ENCODE data around the gene RTN4RL1.

RTN4RL1 gene

DNA sequence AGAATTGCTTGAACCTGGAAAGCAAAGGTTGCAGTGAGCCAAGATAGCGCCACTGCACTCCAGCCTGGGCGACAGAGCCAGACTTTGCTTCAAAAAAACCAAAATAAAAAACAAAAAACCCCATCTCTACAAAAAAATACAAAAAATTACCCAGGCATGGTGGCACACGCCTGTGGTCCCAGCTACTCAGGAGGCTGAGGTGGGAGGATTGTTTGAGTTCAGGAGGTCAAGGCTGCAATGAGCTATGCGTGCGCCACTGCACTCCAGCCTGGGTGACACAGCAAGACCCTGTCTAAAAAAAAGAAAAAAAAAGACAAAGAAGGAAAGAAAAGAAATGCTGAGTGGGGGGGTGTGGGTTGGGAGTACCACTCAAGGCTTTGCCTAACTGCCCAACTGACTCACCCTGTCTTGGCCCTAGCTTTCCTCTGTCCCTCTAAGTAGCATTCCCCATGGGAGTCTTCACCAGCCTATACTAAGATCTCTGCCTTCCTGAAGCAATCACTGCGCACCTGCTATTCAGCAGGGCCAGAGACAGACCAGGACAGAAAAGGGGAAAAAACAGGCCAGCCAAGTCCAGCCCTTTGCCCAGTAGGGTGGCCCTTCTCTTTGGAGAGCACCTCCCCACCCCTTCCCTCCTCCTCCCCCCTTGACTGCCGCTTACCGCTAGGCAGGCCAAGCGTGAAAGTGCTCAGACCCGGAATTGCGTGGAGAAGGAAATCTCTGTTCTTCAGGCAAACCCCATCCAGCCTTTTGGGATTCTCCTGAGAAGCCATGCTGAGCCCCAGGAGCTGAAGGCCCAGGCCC lies 45.8 kb downstream of the RTN4RL1 start:
- peak in 1 of 51 donors; percentile 8 for DNase-seq

DNA sequence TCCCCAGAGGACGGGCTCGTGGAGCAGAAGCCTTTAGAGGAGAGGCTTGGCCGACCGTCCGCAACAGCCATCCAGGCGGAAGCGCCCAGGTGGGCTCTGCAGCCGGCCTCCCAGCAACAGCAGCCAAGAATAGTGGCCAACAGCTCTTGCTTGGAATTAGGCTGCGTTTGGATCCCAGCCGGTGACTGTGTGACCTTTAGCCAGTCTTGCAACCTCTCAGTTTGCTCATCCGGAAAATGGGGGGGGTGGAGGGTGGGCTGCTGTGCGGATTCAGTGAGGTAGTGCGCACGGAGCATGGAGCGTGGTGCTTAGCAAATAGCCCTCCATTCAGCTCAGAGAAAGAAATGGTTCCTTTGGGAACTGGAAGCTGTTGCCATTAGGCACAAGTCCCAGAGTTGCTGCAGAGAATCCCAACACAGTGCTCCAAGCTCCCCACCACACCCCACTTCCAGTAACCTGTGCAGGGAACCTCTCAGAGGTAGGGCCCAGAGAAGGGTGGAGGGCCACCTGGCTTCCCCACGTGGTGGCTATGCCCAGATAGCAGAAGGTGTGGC lies 46.7 kb downstream of the RTN4RL1 start:
- DNase-seq = no peak

- peak in 23 of 51 donors; percentile 7 to 69 (median 30) for DNase-seq
These were observed 47.3 kb downstream of the RTN4RL1 start for GRCh38 chr17:1977583-1978395.

- DNase-seq = no peak
These were observed 48.5 kb downstream of the RTN4RL1 start for GRCh38 chr17:1976683-1977064.

- DNase-seq = no peak
These were observed 49.0 kb downstream of the RTN4RL1 start for GRCh38 chr17:1976000-1976682.

GRCh38 chr17:1975573-1975972 lies 49.6 kb downstream of the RTN4RL1 start:
- no peak for DNase-seq

- DNase-seq = no peak
These were observed 52.5 kb downstream of the RTN4RL1 start for GRCh38 chr17:1972487-1973160.

GRCh38 chr17:1970843-1971384 lies 54.2 kb downstream of the RTN4RL1 start:
- no peak for DNase-seq

GRCh38 chr17:1969712-1970111 lies 55.4 kb downstream of the RTN4RL1 start:
- no peak for DNase-seq

- DNase-seq = no peak
These were observed 57.9 kb downstream of the RTN4RL1 start for GRCh38 chr17:1967213-1967612.

DNA sequence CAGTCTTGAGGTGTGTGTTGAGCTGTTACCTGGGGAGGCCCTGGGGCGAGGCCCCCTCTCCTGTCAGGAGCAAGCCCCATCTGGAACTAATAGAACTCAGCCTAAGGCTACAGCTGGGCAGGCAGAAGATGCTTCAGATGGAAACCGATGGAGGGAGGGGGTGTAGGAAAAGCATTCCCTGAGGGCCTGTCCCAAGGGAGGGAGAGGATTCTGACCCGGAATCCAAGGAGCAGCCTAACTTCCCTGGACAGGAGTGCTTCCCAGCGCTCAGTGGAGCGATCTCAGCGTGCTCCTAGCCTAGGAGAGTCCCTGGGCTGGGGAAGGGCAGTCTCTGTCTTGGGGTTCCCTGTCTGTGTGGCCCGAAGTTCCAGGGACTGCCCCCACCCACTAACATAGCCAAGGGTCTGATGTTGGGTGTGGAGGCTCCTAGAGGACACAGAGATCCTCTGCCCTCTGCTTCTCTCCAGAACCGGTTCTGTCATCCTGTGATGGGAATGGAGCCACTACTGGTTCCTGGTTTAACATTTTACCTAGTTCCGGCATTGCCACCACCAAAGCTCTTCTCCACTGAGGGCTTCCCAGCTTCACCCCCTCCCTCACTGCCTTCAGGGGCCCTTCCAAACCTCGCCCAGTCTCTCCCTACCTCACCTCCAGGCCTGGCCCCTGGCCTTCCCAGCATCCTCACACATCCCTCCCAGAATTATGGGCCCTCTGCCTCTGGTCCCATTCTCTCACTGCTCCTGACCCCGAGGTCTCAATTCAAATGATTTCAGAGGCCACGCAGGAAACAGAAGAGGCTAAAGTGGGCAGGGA lies 58.7 kb downstream of the RTN4RL1 start:
- DNase-seq = no peak

GRCh38 chr17:1965556-1966273 lies 59.4 kb downstream of the RTN4RL1 start:
- no peak for DNase-seq

- DNase-seq = no peak
These were observed 61.9 kb downstream of the RTN4RL1 start for GRCh38 chr17:1963250-1963649.

GRCh38 chr17:1961189-1961588 lies 63.9 kb downstream of the RTN4RL1 start:
- peak in 1 of 51 donors; percentile 36 for DNase-seq

- no peak for DNase-seq
These were observed 64.6 kb downstream of the RTN4RL1 start for GRCh38 chr17:1960545-1960912.

DNA sequence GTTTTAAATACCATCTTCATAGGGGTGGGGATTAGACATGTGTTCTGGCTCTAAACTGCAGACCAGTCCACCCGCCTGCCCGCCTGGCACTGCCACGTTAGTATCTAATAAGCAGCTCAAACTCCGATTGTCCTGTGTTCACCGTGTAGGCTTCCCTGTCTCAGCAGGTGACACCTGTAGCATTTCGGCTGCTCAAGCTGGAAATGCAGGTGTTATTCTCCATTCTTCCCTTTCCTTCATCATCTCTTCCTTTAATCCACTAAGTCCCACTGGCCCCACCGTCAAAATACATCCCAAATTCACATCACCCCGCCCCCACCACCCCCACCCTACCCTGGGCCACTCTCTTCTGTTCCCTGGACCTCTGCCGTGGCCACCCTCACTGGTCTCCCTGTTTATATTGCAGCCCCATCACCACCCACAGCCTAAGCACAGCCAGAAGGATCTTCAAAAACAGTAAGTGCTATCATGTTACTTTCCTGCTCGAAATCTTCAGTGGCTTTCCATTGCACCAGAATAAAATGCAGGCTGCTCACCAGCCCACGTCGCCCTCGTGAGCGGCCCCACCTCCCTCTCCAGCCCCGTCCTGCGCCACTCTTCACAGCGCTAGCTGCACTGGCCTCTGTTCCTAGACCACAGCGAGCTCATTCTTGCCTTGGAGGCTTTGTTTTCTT lies 65.1 kb downstream of the RTN4RL1 start:
- DNase-seq = no peak

DNA sequence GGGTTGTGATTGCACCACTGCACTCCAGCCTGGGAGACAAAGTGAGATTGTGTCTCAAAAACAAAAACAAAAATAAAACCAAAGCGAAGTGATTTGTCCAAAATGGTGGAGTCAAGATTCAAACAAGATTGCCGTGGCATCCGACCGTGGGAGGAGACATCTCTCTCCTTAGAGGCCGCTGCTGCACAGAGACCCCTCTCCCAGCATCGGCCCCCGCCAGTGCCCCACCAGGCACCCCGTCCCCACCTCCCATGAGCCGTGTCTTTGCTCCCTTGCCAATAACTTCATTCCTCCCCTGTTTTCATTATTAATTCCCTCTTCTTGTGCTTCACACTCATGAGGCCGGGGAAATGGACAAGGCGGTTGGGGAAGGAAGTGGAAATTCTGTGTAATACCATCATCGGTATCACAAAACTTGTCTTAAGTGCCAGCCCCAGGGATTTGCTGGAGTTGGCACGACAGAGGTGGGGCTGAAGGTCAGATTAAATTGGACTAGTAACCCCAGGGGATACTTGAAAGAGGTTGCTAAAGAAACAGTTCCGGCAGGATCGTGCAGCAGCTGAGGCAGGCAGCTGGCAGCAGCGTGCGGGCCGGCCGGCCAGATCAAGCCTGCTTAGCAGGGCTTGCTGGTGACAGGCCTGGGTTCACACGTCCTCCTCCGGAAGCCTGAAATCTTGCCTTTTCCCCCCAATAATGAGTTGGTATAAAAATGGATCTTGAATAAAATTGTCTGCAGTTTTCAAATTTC lies 66.8 kb downstream of the RTN4RL1 start:
- DNase-seq = peak in 1 of 51 donors; percentile 12

DNA sequence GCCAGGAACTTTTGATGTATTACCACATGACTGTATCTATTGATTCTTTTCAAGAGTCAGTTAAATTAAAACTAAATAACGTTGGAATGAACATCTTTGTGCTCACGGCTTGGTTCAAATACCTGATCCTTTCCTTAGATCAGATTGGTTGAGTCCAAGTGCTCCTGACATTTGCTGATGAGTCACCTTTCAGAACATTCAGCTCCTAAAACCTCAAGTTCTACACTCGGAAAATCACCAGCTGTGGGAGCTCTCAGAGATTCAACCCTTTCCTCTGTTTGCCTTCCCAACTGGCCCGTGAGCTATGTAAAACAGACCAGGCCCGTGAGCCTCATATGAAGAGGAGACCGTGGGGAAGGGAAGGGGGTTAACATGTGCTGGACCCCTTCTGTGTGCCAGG lies 68.1 kb downstream of the RTN4RL1 start:
- no peak for DNase-seq
